ENCODE measurements around the gene STYK1.

Gene STYK1

GRCh38 chr12:10673659-10674384 is at the start of gene STYK1:
STYK1 (minus strand) TSS chr12:10674052; CDS start chr12:10634618, 39,434 bp downstream.
- DNase-seq, result no peak

GRCh38 chr12:10722905-10723746 is 49.3 kb upstream of the STYK1 start, which contains the start of gene YBX3:
YBX3 (minus strand) TSS chr12:10723323; CDS start chr12:10723111, 212 bp downstream.
- DNase-seq, result no peak

- no peak for DNase-seq
Observed at GRCh38 chr12:10722502-10722904, 48.7 kb upstream of the STYK1 start.

GRCh38 chr12:10721651-10722501 is 48.0 kb upstream of the STYK1 start:
- peak; percentile 6 for DNase-seq

- DNase-seq, result no peak
Observed at GRCh38 chr12:10720974-10721650, 47.3 kb upstream of the STYK1 start.

GRCh38 chr12:10719482-10719881 is 45.6 kb upstream of the STYK1 start:
- DNase-seq, result no peak

GRCh38 chr12:10718279-10718821 is 44.5 kb upstream of the STYK1 start:
- no peak for DNase-seq

GRCh38 chr12:10717410-10717809 is 43.6 kb upstream of the STYK1 start:
- no peak for DNase-seq

- DNase-seq, result peak; percentile 40
Observed at GRCh38 chr12:10716704-10717315, 43.0 kb upstream of the STYK1 start.

- DNase-seq, result no peak
Observed at GRCh38 chr12:10716277-10716676, 42.4 kb upstream of the STYK1 start.

GRCh38 chr12:10715491-10715890 is 41.6 kb upstream of the STYK1 start:
- no peak for DNase-seq

- no peak for DNase-seq
Observed at GRCh38 chr12:10709808-10710207, 36.0 kb upstream of the STYK1 start.

- DNase-seq, result no peak
Observed at GRCh38 chr12:10708862-10709261, 35.0 kb upstream of the STYK1 start.

- no peak for DNase-seq
Observed at GRCh38 chr12:10705655-10706054, 31.8 kb upstream of the STYK1 start.

GRCh38 chr12:10701843-10702242 is 28.0 kb upstream of the STYK1 start:
- no peak for DNase-seq

- no peak for DNase-seq
Observed at GRCh38 chr12:10701131-10701681, 27.4 kb upstream of the STYK1 start.

GRCh38 chr12:10700581-10700980 is 26.7 kb upstream of the STYK1 start:
- no peak for DNase-seq

GRCh38 chr12:10697862-10698261 is 24.0 kb upstream of the STYK1 start:
- DNase-seq, result no peak

GRCh38 chr12:10697156-10697555 is 23.3 kb upstream of the STYK1 start:
- DNase-seq, result no peak

GRCh38 chr12:10690906-10691305 is 17.1 kb upstream of the STYK1 start:
- no peak for DNase-seq

GRCh38 chr12:10689146-10689545 is 15.3 kb upstream of the STYK1 start:
- no peak for DNase-seq
